ENCODE measurements around the gene GALNT14.

GALNT14 gene

GRCh38 chr2:30985493-30986230 lies 152.6 kb downstream of the GALNT14 start:
- Histone ChIP-seq H3K4me1 (ENCODE audit: control insufficient read depth, insufficient read depth, low read length, poor library complexity, severe bottlenecking) (no peaks in the 10 kb centered on the region), H3K27me3 (replicated peaks; ENCODE audit: control insufficient read depth, insufficient read depth, low read length, poor library complexity, severe bottlenecking) (no peaks in the 10 kb centered on the region), H3K4me3 (ENCODE audit: insufficient read depth, low read depth, low read length, poor library complexity, severe bottlenecking) (no peak overlapping the region), H3K36me3 (ENCODE audit: control insufficient read depth, insufficient read depth, low read length) (no peaks in the 10 kb centered on the region), H3K9me3 (ENCODE audit: control insufficient read depth, low read length) (no peaks in the 10 kb centered on the region), H3K27ac (ENCODE audit: insufficient read depth, low read length, poor library complexity, severe bottlenecking) (no peak overlapping the region)
- DNase-seq: no peak

DNA sequence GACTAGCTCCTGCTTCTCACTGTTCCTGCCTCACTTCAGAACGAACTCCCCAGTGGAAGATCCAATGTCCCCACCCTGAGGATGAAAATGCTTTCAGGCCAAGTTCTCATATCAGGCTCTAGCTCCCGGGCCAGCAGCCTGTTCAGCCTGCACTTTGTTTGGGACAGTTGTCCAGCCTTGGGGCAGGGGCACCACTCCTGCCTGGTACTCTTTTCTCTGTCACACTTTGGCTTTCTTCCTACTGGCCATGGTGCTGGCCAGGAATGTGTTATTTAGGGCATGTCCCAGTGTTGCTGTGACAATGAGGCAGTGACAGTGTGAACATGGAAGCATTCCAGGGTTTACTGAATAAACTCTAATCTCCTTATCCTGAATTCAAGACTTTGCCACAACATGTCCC lies 154.1 kb downstream of the GALNT14 start:
- DNase-seq: no peak
- no peaks in the 10 kb centered on the region for H3K4me1 ChIP-seq (ENCODE audit: control insufficient read depth, insufficient read depth, low read length, poor library complexity, severe bottlenecking)
- no peaks in the 10 kb centered on the region for H3K27me3 ChIP-seq (replicated peaks; ENCODE audit: control insufficient read depth, insufficient read depth, low read length, poor library complexity, severe bottlenecking)
- H3K4me3 ChIP-seq (ENCODE audit: insufficient read depth, low read depth, low read length, poor library complexity, severe bottlenecking): no peak overlapping the region
- H3K9me3 ChIP-seq (ENCODE audit: control insufficient read depth, low read length): no peaks in the 10 kb centered on the region
- no peaks in the 10 kb centered on the region for H3K36me3 ChIP-seq (ENCODE audit: control insufficient read depth, insufficient read depth, low read length)
- no peak overlapping the region for H3K27ac ChIP-seq (ENCODE audit: insufficient read depth, low read length, poor library complexity, severe bottlenecking)

DNA sequence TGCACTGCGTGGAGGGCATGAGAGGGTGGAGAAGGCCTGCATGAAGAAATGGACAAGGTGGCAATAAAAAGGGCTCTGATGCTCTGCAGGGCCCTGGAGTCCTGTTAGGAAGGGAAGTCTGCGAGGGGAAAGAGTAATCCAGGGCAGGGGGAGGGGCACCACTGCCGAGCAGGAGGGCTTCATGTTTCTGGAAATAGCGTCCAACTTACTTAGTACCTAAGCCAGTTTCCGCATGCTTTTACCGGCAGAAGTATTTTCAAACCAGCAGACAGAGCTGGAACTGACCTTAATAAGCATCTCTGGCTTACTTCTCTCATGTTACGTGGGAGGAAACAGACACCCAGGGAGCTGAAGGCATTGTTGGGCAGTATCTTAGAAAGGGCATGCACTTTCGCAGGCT lies 156.7 kb downstream of the GALNT14 start:
- H3K9me3 ChIP-seq (ENCODE audit: control insufficient read depth, low read length): no peaks in the 10 kb centered on the region
- H3K4me1 ChIP-seq (ENCODE audit: control insufficient read depth, insufficient read depth, low read length, poor library complexity, severe bottlenecking): no peaks in the 10 kb centered on the region
- DNase-seq: no peak
- no peak overlapping the region for H3K4me3 ChIP-seq (ENCODE audit: insufficient read depth, low read depth, low read length, poor library complexity, severe bottlenecking)
- no peak overlapping the region for H3K27ac ChIP-seq (ENCODE audit: insufficient read depth, low read length, poor library complexity, severe bottlenecking)
- H3K27me3 ChIP-seq (replicated peaks; ENCODE audit: control insufficient read depth, insufficient read depth, low read length, poor library complexity, severe bottlenecking): no peaks in the 10 kb centered on the region
- H3K36me3 ChIP-seq (ENCODE audit: control insufficient read depth, insufficient read depth, low read length): no peaks in the 10 kb centered on the region

- H3K36me3 ChIP-seq (ENCODE audit: control insufficient read depth, insufficient read depth, low read length): no peaks in the 10 kb centered on the region
- no peaks in the 10 kb centered on the region for H3K27me3 ChIP-seq (replicated peaks; ENCODE audit: control insufficient read depth, insufficient read depth, low read length, poor library complexity, severe bottlenecking)
- H3K4me3 ChIP-seq (ENCODE audit: insufficient read depth, low read depth, low read length, poor library complexity, severe bottlenecking): no peak overlapping the region
- H3K4me1 ChIP-seq (ENCODE audit: control insufficient read depth, insufficient read depth, low read length, poor library complexity, severe bottlenecking): no peaks in the 10 kb centered on the region
- no peaks in the 10 kb centered on the region for H3K9me3 ChIP-seq (ENCODE audit: control insufficient read depth, low read length)
- no peak overlapping the region for H3K27ac ChIP-seq (ENCODE audit: insufficient read depth, low read length, poor library complexity, severe bottlenecking)
- no peak for DNase-seq
These were observed 157.1 kb downstream of the GALNT14 start for GRCh38 chr2:30981096-30981495.

- DNase-seq: no peak
- no peak overlapping the region for H3K27ac ChIP-seq (ENCODE audit: insufficient read depth, low read length, poor library complexity, severe bottlenecking)
- no peaks in the 10 kb centered on the region for H3K4me1 ChIP-seq (ENCODE audit: control insufficient read depth, insufficient read depth, low read length, poor library complexity, severe bottlenecking)
- no peaks in the 10 kb centered on the region for H3K27me3 ChIP-seq (replicated peaks; ENCODE audit: control insufficient read depth, insufficient read depth, low read length, poor library complexity, severe bottlenecking)
- no peaks in the 10 kb centered on the region for H3K9me3 ChIP-seq (ENCODE audit: control insufficient read depth, low read length)
- H3K36me3 ChIP-seq (ENCODE audit: control insufficient read depth, insufficient read depth, low read length): no peaks in the 10 kb centered on the region
- H3K4me3 ChIP-seq (ENCODE audit: insufficient read depth, low read depth, low read length, poor library complexity, severe bottlenecking): no peak overlapping the region
These were observed 158.4 kb downstream of the GALNT14 start for GRCh38 chr2:30979822-30980245.

DNA sequence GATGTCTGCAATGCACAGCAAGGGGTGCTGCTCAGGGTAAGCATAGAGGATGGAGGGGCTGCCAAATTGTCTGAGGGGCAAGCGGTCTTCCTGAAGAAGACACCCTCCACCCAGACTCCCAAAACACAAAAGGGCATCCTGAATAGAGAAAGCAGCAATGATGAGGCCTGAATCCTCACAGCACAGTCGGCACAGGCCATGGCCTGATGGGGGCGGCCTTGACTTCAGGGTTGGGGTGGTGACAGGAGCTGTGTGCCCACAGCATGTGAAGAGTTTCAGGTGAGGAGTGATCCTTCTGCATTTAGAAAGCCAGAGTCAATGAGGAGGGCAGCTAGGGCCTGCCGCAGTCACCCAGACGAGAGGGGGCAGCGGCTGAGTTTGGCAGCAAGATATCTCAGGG lies 159.4 kb downstream of the GALNT14 start:
- Histone ChIP-seq H3K4me3 (ENCODE audit: insufficient read depth, low read depth, low read length, poor library complexity, severe bottlenecking) (no peak overlapping the region), H3K36me3 (ENCODE audit: control insufficient read depth, insufficient read depth, low read length) (no peaks in the 10 kb centered on the region), H3K4me1 (ENCODE audit: control insufficient read depth, insufficient read depth, low read length, poor library complexity, severe bottlenecking) (no peaks in the 10 kb centered on the region), H3K9me3 (ENCODE audit: control insufficient read depth, low read length) (no peaks in the 10 kb centered on the region), H3K27me3 (replicated peaks; ENCODE audit: control insufficient read depth, insufficient read depth, low read length, poor library complexity, severe bottlenecking) (no peaks in the 10 kb centered on the region), H3K27ac (ENCODE audit: insufficient read depth, low read length, poor library complexity, severe bottlenecking) (no peak overlapping the region)
- DNase-seq: no peak

DNA sequence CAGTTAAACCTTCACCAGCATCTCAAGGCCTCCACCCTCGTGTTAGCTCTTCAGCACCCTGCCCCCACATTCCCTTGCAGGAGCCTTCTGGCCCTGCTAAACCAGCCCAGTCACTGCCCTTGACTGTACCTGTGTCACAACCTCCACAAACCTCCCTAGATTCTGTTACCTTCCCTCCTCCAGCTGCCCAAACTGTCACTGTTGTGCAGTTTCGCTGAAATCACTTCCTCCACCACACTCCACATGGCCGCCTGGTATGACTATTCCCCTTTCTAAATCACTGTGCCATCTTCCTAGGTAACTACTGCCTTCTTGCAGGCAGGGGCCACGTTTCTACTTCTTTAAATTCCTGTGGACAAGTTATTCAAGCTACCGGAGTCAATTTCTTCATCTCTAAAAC lies 160.2 kb downstream of the GALNT14 start:
- Histone ChIP-seq H3K4me3 (ENCODE audit: insufficient read depth, low read depth, low read length, poor library complexity, severe bottlenecking) (no peak overlapping the region), H3K27me3 (replicated peaks; ENCODE audit: control insufficient read depth, insufficient read depth, low read length, poor library complexity, severe bottlenecking) (no peaks in the 10 kb centered on the region)

GRCh38 chr2:30975156-30975555 lies 163.1 kb downstream of the GALNT14 start:
- Histone ChIP-seq H3K36me3 (ENCODE audit: control insufficient read depth, insufficient read depth, low read length) (no peaks in the 10 kb centered on the region), H3K9me3 (ENCODE audit: control insufficient read depth, low read length) (no peaks in the 10 kb centered on the region), H3K27me3 (replicated peaks; ENCODE audit: control insufficient read depth, insufficient read depth, low read length, poor library complexity, severe bottlenecking) (no peaks in the 10 kb centered on the region), H3K4me1 (ENCODE audit: control insufficient read depth, insufficient read depth, low read length, poor library complexity, severe bottlenecking) (no peaks in the 10 kb centered on the region), H3K27ac (ENCODE audit: insufficient read depth, low read length, poor library complexity, severe bottlenecking) (no peak overlapping the region), H3K4me3 (ENCODE audit: insufficient read depth, low read depth, low read length, poor library complexity, severe bottlenecking) (no peak overlapping the region)
- no peak for DNase-seq

More for the DNA sequence above, 160.2 kb downstream of the GALNT14 start:
- no peak for DNase-seq
- Histone ChIP-seq H3K36me3 (ENCODE audit: control insufficient read depth, insufficient read depth, low read length) (no peaks in the 10 kb centered on the region), H3K27ac (ENCODE audit: insufficient read depth, low read length, poor library complexity, severe bottlenecking) (no peak overlapping the region), H3K9me3 (ENCODE audit: control insufficient read depth, low read length) (no peaks in the 10 kb centered on the region), H3K4me1 (ENCODE audit: control insufficient read depth, insufficient read depth, low read length, poor library complexity, severe bottlenecking) (no peaks in the 10 kb centered on the region)

GRCh38 chr2:30974554-30974953 lies 163.7 kb downstream of the GALNT14 start:
- Histone ChIP-seq H3K36me3 (ENCODE audit: control insufficient read depth, insufficient read depth, low read length) (no peaks in the 10 kb centered on the region), H3K4me3 (ENCODE audit: insufficient read depth, low read depth, low read length, poor library complexity, severe bottlenecking) (no peak overlapping the region), H3K9me3 (ENCODE audit: control insufficient read depth, low read length) (no peaks in the 10 kb centered on the region), H3K27ac (ENCODE audit: insufficient read depth, low read length, poor library complexity, severe bottlenecking) (no peak overlapping the region), H3K27me3 (replicated peaks; ENCODE audit: control insufficient read depth, insufficient read depth, low read length, poor library complexity, severe bottlenecking) (no peaks in the 10 kb centered on the region), H3K4me1 (ENCODE audit: control insufficient read depth, insufficient read depth, low read length, poor library complexity, severe bottlenecking) (no peaks in the 10 kb centered on the region)
- DNase-seq: no peak

- no peaks in the 10 kb centered on the region for H3K4me1 ChIP-seq (ENCODE audit: control insufficient read depth, insufficient read depth, low read length, poor library complexity, severe bottlenecking)
- H3K27me3 ChIP-seq (replicated peaks; ENCODE audit: control insufficient read depth, insufficient read depth, low read length, poor library complexity, severe bottlenecking): no peaks in the 10 kb centered on the region
- H3K4me3 ChIP-seq (ENCODE audit: insufficient read depth, low read depth, low read length, poor library complexity, severe bottlenecking): no peak overlapping the region
- DNase-seq: no peak
- H3K27ac ChIP-seq (ENCODE audit: insufficient read depth, low read length, poor library complexity, severe bottlenecking): no peak overlapping the region
- no peaks in the 10 kb centered on the region for H3K36me3 ChIP-seq (ENCODE audit: control insufficient read depth, insufficient read depth, low read length)
- no peaks in the 10 kb centered on the region for H3K9me3 ChIP-seq (ENCODE audit: control insufficient read depth, low read length)
These were observed 164.1 kb downstream of the GALNT14 start for GRCh38 chr2:30974092-30974491.

All from effector memory CD4-positive, alpha-beta T cell (primary cell).